ENCODE measurements around the gene JAZF1.

JAZF1 gene

DNA sequence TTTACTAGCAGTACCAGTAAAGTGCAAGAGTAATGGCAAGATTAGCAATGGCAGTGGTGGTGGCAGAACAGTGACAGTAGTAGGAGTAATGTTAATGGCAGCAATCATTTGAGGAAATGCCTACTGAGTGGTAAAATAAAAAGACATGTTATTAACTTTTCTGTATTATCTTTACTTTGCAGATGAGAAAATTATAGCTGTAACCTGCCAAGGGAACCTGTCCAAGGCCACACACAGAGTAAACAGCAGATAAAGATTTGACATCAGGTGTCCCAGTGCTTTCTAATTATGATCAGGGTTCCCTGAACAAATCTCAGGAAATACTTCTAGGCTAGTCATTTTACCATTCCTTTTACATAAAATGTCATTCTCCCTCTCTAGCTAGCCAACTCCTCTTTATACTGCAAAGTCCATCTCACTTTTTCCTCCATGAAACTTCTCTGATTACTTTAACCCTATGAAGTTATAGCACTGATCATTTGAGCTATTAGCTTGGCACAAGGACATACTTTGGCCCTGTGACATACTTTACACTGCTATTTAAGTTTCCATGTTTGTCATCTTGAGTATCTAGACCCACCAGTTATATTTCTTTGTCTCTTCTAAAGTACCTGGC, 221.6 kb downstream of the JAZF1 start:
- no peak for DNase-seq (ENCODE audit: low read depth in 1 of 2, low spot score in 1 of 2)
- Histone ChIP-seq H3K4me3 (replicated peaks; ENCODE audit: insufficient read depth, low read length) (no peak overlapping the region), H3K27ac (replicated peaks) (no peak overlapping the region), H3K27me3 (ENCODE audit: insufficient read depth, poor library complexity, severe bottlenecking) (no peaks in the 10 kb centered on the region)
- TF ChIP-seq POLR2AphosphoS5 (IDR thresholded peaks at IDR 0.05; ENCODE audit: low read depth) (no peak), SPI1 (IDR thresholded peaks at IDR 0.05; ENCODE audit: borderline replicate concordance, low read depth) (no peak), GABPA (IDR thresholded peaks at IDR 0.05; ENCODE audit: low read depth) (no peak)
- TF ChIP-seq, protein P1, sequence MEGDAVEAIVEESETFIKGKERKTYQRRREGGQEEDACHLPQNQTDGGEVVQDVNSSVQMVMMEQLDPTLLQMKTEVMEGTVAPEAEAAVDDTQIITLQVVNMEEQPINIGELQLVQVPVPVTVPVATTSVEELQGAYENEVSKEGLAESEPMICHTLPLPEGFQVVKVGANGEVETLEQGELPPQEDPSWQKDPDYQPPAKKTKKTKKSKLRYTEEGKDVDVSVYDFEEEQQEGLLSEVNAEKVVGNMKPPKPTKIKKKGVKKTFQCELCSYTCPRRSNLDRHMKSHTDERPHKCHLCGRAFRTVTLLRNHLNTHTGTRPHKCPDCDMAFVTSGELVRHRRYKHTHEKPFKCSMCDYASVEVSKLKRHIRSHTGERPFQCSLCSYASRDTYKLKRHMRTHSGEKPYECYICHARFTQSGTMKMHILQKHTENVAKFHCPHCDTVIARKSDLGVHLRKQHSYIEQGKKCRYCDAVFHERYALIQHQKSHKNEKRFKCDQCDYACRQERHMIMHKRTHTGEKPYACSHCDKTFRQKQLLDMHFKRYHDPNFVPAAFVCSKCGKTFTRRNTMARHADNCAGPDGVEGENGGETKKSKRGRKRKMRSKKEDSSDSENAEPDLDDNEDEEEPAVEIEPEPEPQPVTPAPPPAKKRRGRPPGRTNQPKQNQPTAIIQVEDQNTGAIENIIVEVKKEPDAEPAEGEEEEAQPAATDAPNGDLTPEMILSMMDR (IDR thresholded peaks at IDR 0.05; ENCODE audit: insufficient read depth, low read length) = no peak
- TF ChIP-seq, protein P2, sequence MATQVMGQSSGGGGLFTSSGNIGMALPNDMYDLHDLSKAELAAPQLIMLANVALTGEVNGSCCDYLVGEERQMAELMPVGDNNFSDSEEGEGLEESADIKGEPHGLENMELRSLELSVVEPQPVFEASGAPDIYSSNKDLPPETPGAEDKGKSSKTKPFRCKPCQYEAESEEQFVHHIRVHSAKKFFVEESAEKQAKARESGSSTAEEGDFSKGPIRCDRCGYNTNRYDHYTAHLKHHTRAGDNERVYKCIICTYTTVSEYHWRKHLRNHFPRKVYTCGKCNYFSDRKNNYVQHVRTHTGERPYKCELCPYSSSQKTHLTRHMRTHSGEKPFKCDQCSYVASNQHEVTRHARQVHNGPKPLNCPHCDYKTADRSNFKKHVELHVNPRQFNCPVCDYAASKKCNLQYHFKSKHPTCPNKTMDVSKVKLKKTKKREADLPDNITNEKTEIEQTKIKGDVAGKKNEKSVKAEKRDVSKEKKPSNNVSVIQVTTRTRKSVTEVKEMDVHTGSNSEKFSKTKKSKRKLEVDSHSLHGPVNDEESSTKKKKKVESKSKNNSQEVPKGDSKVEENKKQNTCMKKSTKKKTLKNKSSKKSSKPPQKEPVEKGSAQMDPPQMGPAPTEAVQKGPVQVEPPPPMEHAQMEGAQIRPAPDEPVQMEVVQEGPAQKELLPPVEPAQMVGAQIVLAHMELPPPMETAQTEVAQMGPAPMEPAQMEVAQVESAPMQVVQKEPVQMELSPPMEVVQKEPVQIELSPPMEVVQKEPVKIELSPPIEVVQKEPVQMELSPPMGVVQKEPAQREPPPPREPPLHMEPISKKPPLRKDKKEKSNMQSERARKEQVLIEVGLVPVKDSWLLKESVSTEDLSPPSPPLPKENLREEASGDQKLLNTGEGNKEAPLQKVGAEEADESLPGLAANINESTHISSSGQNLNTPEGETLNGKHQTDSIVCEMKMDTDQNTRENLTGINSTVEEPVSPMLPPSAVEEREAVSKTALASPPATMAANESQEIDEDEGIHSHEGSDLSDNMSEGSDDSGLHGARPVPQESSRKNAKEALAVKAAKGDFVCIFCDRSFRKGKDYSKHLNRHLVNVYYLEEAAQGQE (IDR thresholded peaks at IDR 0.05; ENCODE audit: insufficient replicate concordance, low read depth) = no peak

DNA sequence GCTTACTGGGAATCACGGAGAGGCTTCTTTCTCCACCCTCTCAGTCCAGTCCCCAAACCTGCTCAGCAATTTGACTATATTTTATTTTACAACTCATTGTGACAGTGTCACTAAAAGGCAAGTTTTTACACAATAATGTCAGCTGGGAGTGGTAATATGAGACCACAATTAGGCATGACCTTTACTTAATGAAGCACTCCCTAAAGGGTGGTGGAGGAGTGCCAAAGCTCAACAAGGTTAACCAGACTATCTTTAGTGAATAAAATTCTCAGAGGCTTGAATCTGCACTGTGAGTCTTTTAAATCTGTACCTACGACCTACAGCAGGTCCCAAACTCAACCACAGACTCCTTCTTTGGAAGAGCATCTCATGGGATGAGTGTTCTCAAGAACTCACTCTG, 225.0 kb downstream of the JAZF1 start:
- no peak overlapping the region for H3K27ac ChIP-seq (replicated peaks)
- DNase-seq (ENCODE audit: low read depth in 1 of 2, low spot score in 1 of 2) = no peak
- TF ChIP-seq GABPA (IDR thresholded peaks at IDR 0.05; ENCODE audit: low read depth) = no peak
- no peak for TF ChIP-seq SPI1 (IDR thresholded peaks at IDR 0.05; ENCODE audit: borderline replicate concordance, low read depth)
- TF ChIP-seq, protein P1 (IDR thresholded peaks at IDR 0.05; ENCODE audit: insufficient read depth, low read length) = no peak
- TF ChIP-seq, protein P2 (IDR thresholded peaks at IDR 0.05; ENCODE audit: insufficient replicate concordance, low read depth) = no peak
- no peak for TF ChIP-seq POLR2AphosphoS5 (IDR thresholded peaks at IDR 0.05; ENCODE audit: low read depth)

DNA sequence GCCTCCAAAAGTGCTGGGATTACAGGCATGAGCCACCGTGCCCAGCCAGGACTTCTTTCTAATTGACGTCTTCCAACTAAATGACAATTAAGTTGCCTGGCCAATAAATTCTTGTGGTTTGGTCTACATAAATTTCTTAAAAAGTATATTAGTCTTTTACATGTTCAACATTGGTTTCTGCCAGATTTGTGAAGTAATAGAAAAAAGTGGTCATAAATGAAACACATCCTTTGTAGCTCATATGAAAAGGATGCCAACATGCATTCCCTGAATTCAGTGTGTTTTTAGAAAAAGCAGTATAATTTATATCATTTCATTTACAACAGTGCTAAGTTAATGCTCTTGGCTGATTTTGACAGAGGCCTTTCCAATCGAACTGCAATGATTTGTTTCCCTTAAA, 225.6 kb downstream of the JAZF1 start:
- DNase-seq (ENCODE audit: low read depth in 1 of 2, low spot score in 1 of 2) = no peak
- H3K27me3 ChIP-seq (ENCODE audit: insufficient read depth, poor library complexity, severe bottlenecking) = no peaks in the 10 kb centered on the region
- TF ChIP-seq POLR2AphosphoS5 (IDR thresholded peaks at IDR 0.05; ENCODE audit: low read depth) (no peak), SPI1 (IDR thresholded peaks at IDR 0.05; ENCODE audit: borderline replicate concordance, low read depth) (no peak), GABPA (IDR thresholded peaks at IDR 0.05; ENCODE audit: low read depth) (no peak)
- TF ChIP-seq, protein P1 (IDR thresholded peaks at IDR 0.05; ENCODE audit: insufficient read depth, low read length) = no peak
- TF ChIP-seq, protein P2 (IDR thresholded peaks at IDR 0.05; ENCODE audit: insufficient replicate concordance, low read depth) = no peak
- H3K4me3 ChIP-seq (replicated peaks; ENCODE audit: insufficient read depth, low read length) = no peak overlapping the region
- no peak overlapping the region for H3K27ac ChIP-seq (replicated peaks)

More for the DNA sequence above, 225.0 kb downstream of the JAZF1 start:
- Histone ChIP-seq H3K4me3 (replicated peaks; ENCODE audit: insufficient read depth, low read length) (no peak overlapping the region), H3K27me3 (ENCODE audit: insufficient read depth, poor library complexity, severe bottlenecking) (no peaks in the 10 kb centered on the region)

All from HL-60 (cell line).